ENCODE results near the gene OR10A4.
"Not testable (repeated sequence)": the region's sequence is repeated elsewhere in the genome, so short reads cannot be mapped to it uniquely, and the experiment has no call there.

Gene OR10A4

GRCh38 chr11:6850526-6850925, 25.9 kb upstream of the OR10A4 start:
- no peak for TF ChIP-seq ZNF311 (tag by site-specific recombination; IDR thresholded peaks at IDR 0.05; ENCODE audit: borderline replicate concordance)
- TF ChIP-seq ZNF221 (tag by site-specific recombination; IDR thresholded peaks at IDR 0.05; ENCODE audit: borderline replicate concordance), result no peak
- no peak for TF ChIP-seq ZNF792 (tag by site-specific recombination; IDR thresholded peaks at IDR 0.05)
- no peak for TF ChIP-seq ZNF585B (tag by site-specific recombination; IDR thresholded peaks at IDR 0.05)
- no peak for TF ChIP-seq ZNF274 (IDR thresholded peaks at IDR 0.05; ENCODE audit: low read length)
- TF ChIP-seq ZNF274 (tag by site-specific recombination; IDR thresholded peaks at IDR 0.05; ENCODE audit: borderline replicate concordance), result no peak
- no peak for TF ChIP-seq SP3 (tag by site-specific recombination; IDR thresholded peaks at IDR 0.05)
- no peak for TF ChIP-seq ZNF560 (tag by site-specific recombination; IDR thresholded peaks at IDR 0.05; ENCODE audit: borderline replicate concordance)
- TF ChIP-seq ZBTB10 (tag by site-specific recombination; IDR thresholded peaks at IDR 0.05), result no peak
- TF ChIP-seq ZNF169 (tag by site-specific recombination; IDR thresholded peaks at IDR 0.05), result no peak
- H3K4me3 ChIP-seq (ENCODE audit: low read depth, low read length), result no peak overlapping the region
- CTCF ChIA-PET, result no interaction called here
- no peaks in the 10 kb centered on the region for H3K9me3 ChIP-seq (ENCODE audit: control insufficient read depth, insufficient read depth, low read depth, low read length)
- no peaks in the 10 kb centered on the region for H3K4me1 ChIP-seq (ENCODE audit: control insufficient read depth, insufficient read depth, low read length)
- H3K27ac ChIP-seq (ENCODE audit: extremely low read depth, low read depth, low read length), result no peak overlapping the region
- H3K36me3 ChIP-seq (ENCODE audit: control insufficient read depth in 2 of 2, insufficient read depth in 1 of 2, low read length in 2 of 2), result no peaks in the 10 kb centered on the region
- POLR2A ChIA-PET, result no interaction called here

- peak; percentile 37; the same call in 1 of the 2 replicates for TF ChIP-seq ZNF623 (tag by site-specific recombination; IDR thresholded peaks at IDR 0.05)
- TF ChIP-seq ZNF555 (tag by site-specific recombination; conservative IDR thresholded peaks at IDR 0.05), result peak; percentile 35; the same call in 1 of the 2 replicates
- peak; percentile 19; the same call in 1 of the 2 replicates for TF ChIP-seq ZNF140 (tag by site-specific recombination; IDR thresholded peaks at IDR 0.05)
- 0 out of 2 replicates have a peak, but pooled peaks have one; percentile 18 for TF ChIP-seq ZBTB8A (tag by site-specific recombination; IDR thresholded peaks at IDR 0.05)
- TF ChIP-seq ZNF518A (tag by site-specific recombination; conservative IDR thresholded peaks at IDR 0.05; ENCODE audit: low read depth), result peak; percentile 68; the same call in 1 of the 2 replicates
- TF ChIP-seq ZNF426 (tag by site-specific recombination; IDR thresholded peaks at IDR 0.05), result peak; percentile 39
- TF ChIP-seq ZNF394 (tag by site-specific recombination; IDR thresholded peaks at IDR 0.05; ENCODE audit: borderline replicate concordance), result peak; percentile 59; the same call in 1 of the 2 replicates
- peak; percentile 28; the same call in 1 of the 2 replicates for TF ChIP-seq ZBTB11 (tag by site-specific recombination; conservative IDR thresholded peaks at IDR 0.05; ENCODE audit: low read depth)
- H3K9me3 ChIP-seq (ENCODE audit: control insufficient read depth, insufficient read depth, low read depth, low read length); H3K4me1 ChIP-seq (ENCODE audit: control insufficient read depth, insufficient read depth, low read length); H3K4me3 ChIP-seq (ENCODE audit: low read depth, low read length); H3K36me3 ChIP-seq (ENCODE audit: control insufficient read depth in 2 of 2, insufficient read depth in 1 of 2, low read length in 2 of 2); H3K27ac ChIP-seq (ENCODE audit: extremely low read depth, low read depth, low read length): not testable (repeated sequence)
- CTCF ChIA-PET, result interaction anchor here (0.6 to 1.0 kb wide), 3 partner anchors 73 to 1231 kb away, joined by 3 to 4 read pairs (median 3); no protein-coding TSS in a partner anchor
- POLR2A ChIA-PET, result interaction anchor here (0.7 kb wide), 1 partner anchor 1603 kb away, joined by 3 read pairs; no protein-coding TSS in a partner anchor
Measured at GRCh38 chr11:6854801-6855200, 21.6 kb upstream of the OR10A4 start.
